VCaP (cell line): ENCODE measurements around the gene PACS1.

Source experiments
- H3K27ac ChIP-seq: fragments of 450-650 bp; 2 replicates; pipeline ENCODE4 v1.5.1; 2017
- CTCF ChIP-seq: fragments of 450-650 bp; conservative IDR thresholded peaks from 2 replicates; pipeline ENCODE4 v1.5.1; 2017; ENCODE audit warnings: mild to moderate bottlenecking, moderate library complexity

Gene PACS1

GRCh38 chr11:66142370-66143263 is 72.5 kb downstream of the PACS1 start:
- no peak overlapping the region for H3K27ac ChIP-seq
- TF ChIP-seq CTCF = no peak

DNA sequence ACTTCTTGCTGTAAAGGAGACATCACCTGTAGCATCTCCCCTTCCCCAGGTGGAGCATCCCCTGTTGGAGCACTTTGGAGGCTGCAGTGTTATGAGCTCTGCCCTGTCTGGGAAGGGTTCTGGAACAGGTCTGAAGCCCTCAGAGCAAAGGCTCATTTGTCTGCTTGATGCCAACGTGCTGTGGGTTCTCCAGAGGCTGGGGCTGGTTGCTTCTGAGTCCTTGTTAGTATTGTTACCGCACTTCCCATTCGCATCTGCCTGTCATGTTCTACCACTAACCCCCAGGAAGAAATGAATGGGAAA is 73.1 kb downstream of the PACS1 start:
- H3K27ac ChIP-seq = no peak overlapping the region

DNA sequence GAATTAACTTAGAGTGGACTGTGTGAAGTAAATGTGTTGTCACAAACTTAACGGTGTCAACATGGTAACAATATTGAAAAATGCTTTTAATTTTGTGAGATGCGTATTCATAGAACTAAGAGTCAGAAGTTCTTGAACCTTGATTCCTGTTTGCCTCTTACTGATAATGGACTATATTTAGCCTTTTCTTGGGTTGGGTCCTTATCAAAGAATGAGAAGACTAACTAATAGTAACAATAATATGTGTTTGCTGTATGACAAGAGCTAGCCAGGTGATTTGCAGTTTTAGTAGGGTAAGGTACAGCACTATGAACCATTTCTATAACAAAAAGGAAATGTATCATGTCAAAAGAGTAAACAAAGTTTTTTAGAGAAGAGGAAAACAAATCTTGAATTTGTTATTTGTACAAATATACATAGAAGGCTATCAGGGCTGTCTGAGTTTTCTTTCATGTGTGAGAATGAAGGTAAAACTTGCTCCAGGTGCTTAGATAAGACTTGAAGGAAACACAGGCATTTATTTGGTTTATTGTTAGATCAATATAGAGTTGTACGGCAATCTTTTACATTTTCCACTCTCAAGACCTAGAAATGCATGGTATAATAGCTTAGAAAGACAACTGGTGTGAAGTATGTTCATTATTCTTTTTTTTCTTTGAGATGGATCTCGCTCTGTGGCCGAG is 74.1 kb downstream of the PACS1 start:
- TF ChIP-seq CTCF = no peak
- H3K27ac ChIP-seq = no peak overlapping the region

More for the DNA sequence above, 73.1 kb downstream of the PACS1 start:
- TF ChIP-seq CTCF = no peak

DNA sequence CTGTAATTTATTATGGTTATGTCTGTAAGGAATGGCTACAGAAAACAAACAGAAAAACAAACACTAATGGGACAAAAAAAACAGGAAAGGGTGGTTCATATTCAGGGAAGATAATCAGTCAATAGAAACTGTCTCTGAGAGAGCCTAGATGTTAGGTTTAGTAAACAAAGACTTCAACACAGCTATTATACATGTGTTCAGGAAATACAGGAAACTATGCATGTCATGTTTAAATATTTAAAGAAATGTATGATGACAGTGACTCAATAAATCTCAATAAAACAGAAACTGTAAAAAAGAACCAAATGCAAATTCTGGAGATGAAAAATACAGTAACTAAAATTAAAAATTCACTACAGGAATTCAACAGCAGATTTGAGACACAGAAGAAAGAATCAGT is 76.0 kb downstream of the PACS1 start:
- no peak for TF ChIP-seq CTCF
- H3K27ac ChIP-seq = no peak overlapping the region

GRCh38 chr11:66146940-66147339 is 76.9 kb downstream of the PACS1 start:
- TF ChIP-seq CTCF = no peak
- H3K27ac ChIP-seq = no peak overlapping the region

DNA sequence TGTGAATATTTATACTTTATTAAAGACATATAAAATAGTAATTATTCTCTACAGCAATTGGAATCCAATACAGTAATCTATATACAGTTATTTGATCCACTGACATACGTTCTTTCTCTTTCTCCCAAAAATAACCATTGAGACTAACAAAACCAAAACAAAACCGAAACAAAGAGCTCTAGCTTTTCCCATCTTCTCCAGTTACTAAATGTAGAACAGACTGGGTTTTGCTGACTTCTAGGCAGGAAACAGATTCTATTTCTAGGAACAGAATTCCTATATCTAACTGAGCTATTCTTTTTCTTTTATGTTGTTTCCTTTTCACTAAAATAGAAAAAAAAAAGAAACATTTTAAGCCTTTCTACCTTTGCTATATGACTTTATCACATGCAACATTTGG is 80.1 kb downstream of the PACS1 start:
- H3K27ac ChIP-seq = no peak overlapping the region
- TF ChIP-seq CTCF = no peak

- no peak for TF ChIP-seq CTCF
- H3K27ac ChIP-seq = no peak overlapping the region
These were observed 80.7 kb downstream of the PACS1 start for GRCh38 chr11:66150725-66151124.
